ENCODE data around the gene STK24.

The STK24 gene

DNA sequence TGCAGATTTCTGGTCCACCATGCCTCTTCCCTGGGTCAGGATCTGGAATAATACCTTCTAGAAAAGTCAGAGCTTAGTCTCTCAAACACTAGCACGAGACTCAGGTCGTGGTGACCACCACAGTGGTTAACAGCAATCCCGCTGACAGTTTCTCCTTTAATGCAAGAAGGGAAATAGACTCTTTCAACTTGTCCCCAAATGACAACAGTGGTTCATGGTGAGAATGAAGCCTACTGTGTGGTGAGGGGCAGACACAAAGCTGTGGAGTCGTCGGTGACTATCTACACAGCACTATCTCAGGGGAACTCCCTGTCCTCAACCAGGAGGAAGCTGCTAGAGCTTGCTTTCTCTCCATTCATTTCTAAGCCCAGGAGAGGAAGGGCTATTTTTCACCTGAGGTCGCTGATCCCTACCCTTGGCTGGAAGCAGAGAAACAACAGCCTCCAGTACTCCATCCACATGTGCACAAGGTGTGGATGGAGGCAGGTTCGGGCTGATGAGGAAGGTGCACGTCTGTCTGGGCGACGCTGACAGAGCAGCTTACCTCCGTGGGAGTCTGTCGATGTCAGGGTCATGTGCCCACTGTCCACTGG is 72.4 kb downstream of the STK24 start:
- TF ChIP-seq RAD21 (IDR thresholded peaks at IDR 0.05; ENCODE audit: low read depth) (no peak), TCF12 (IDR thresholded peaks at IDR 0.05; ENCODE audit: low read depth) (no peak), CEBPB (IDR thresholded peaks at IDR 0.05) (no peak), YY1 (IDR thresholded peaks at IDR 0.05; ENCODE audit: low read depth) (no peak), TAF1 (IDR thresholded peaks at IDR 0.05; ENCODE audit: low read depth) (no peak), CREB1 (IDR thresholded peaks at IDR 0.05; ENCODE audit: low read depth) (no peak)
- TF ChIP-seq, protein P1, sequence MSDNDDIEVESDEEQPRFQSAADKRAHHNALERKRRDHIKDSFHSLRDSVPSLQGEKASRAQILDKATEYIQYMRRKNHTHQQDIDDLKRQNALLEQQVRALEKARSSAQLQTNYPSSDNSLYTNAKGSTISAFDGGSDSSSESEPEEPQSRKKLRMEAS (IDR thresholded peaks at IDR 0.05): no peak
- TF ChIP-seq, protein P2, sequence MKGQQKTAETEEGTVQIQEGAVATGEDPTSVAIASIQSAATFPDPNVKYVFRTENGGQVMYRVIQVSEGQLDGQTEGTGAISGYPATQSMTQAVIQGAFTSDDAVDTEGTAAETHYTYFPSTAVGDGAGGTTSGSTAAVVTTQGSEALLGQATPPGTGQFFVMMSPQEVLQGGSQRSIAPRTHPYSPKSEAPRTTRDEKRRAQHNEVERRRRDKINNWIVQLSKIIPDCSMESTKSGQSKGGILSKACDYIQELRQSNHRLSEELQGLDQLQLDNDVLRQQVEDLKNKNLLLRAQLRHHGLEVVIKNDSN (IDR thresholded peaks at IDR 0.05): no peak

DNA sequence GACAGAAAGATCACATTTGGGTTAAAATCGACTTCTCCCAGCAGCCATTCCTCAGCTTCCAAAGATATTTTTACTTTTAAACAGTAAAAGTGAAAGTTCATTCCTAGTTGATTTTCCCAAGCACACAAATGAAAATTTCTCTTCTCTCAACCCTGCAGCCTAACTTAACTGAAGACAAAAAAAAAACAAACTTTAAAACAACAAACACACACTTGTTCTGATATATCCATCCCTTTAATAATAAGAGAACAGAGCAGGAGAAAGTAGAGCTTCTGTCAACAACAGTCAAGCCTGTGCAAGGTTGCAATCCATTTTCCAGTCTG is 72.9 kb downstream of the STK24 start:
- TF ChIP-seq NFIC (IDR thresholded peaks at IDR 0.05) (no peak), RAD21 (IDR thresholded peaks at IDR 0.05; ENCODE audit: low read depth) (no peak), FOXM1 (IDR thresholded peaks at IDR 0.05; ENCODE audit: borderline replicate concordance, low read depth) (no peak), EP300 (IDR thresholded peaks at IDR 0.05; ENCODE audit: borderline replicate concordance) (no peak), CEBPB (IDR thresholded peaks at IDR 0.05) (no peak)
- TF ChIP-seq, protein P1 (IDR thresholded peaks at IDR 0.05): no peak

DNA sequence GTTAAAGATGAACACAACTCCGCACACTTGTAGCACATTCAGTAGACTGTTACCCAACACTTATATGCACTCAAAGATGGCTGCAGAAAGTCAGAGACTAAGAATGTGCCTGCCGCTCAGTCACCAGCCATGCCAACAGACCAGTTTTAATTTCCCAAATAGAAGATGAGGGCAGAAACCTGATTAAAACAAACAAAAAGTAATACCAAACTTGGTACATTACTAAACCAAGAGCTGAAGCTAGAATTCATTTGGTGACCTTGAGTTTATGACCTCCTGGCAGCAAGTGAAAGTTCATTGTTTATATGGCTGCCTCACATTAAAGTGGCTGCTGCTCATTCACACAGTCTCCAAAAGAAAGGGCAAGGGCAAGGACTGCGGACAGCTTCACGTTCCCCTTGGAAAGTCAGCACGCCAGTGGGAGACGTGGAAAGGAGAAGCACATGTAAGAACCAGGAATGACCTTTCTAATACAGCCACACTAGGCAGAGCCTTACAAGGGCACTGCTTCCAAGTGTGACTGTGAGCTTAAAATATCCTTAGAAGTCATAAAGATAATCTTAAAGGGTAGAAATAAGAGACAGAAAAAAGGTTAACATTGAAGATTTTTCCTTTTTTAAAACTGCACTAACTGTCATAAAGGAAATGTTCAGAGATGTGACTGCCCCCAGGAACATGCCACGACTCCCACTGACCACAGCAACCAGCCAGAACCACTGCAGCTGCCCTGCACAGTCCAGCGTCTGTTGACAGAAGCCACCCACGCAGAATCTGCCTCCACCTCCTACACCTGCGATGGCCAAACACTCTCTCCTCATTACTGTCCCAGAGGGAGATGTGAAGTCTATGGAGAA is 73.5 kb downstream of the STK24 start:
- no peak for TF ChIP-seq YY1 (IDR thresholded peaks at IDR 0.05; ENCODE audit: low read depth)
- no peak for TF ChIP-seq TAF1 (IDR thresholded peaks at IDR 0.05; ENCODE audit: low read depth)
- TF ChIP-seq EGR1 (IDR thresholded peaks at IDR 0.05): peak; percentile 72

DNA sequence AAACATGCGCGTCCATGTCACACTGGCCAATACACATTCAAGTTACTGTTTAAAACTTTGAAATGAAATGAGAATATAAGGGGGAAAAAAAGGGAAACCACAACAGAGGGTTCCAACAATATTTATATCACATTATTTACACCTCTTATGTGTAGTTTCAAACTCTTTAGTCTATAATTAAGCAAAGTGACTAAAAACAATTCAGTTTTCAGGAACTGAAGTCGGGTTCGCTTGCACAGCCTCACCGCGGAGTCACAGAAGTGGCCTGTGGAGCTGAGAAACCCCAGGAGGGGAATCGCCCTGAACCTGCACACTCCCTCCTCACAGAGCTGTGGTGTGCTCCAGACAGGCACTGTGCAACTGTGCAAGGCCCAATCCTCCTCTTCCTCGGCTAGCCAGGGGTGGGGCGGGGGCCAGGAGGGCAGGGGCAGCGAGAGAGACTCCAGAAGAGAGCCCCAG is 75.9 kb downstream of the STK24 start:
- TF ChIP-seq FOXM1 (IDR thresholded peaks at IDR 0.05; ENCODE audit: borderline replicate concordance, low read depth): no peak
- TF ChIP-seq CREB1 (IDR thresholded peaks at IDR 0.05; ENCODE audit: low read depth): no peak
- TF ChIP-seq RAD21 (IDR thresholded peaks at IDR 0.05; ENCODE audit: low read depth): no peak
- TF ChIP-seq TCF12 (IDR thresholded peaks at IDR 0.05; ENCODE audit: low read depth): no peak
- no peak for TF ChIP-seq CEBPB (IDR thresholded peaks at IDR 0.05)
- TF ChIP-seq NFIC (IDR thresholded peaks at IDR 0.05): no peak
- TF ChIP-seq TAF1 (IDR thresholded peaks at IDR 0.05; ENCODE audit: low read depth): no peak
- TF ChIP-seq, protein P2 (IDR thresholded peaks at IDR 0.05): no peak
- TF ChIP-seq TEAD4 (IDR thresholded peaks at IDR 0.05): no peak

DNA sequence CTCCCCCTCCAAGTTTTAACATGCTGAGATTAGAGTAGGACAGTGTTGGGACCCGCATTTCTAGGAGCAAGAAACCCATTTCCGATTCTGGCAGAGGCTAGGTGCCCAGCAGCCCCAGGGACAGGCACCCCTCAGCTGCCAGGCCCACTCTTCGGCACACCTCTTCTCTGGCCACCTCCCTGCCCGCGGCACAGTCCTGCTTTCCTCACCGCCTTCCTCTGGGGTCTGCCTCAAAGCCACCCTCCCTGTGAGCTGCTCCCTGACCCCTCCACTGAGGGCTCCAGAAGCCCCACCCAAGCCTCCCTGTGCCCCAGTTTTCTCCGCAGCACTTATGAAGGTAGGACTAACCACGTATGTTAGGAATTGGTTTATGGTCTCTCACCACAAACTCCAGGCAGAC is 79.9 kb downstream of the STK24 start:
- TF ChIP-seq, protein P1 (IDR thresholded peaks at IDR 0.05): no peak
- TF ChIP-seq EP300 (IDR thresholded peaks at IDR 0.05; ENCODE audit: borderline replicate concordance) (no peak), RAD21 (IDR thresholded peaks at IDR 0.05; ENCODE audit: low read depth) (no peak), YY1 (IDR thresholded peaks at IDR 0.05; ENCODE audit: low read depth) (no peak), CREB1 (IDR thresholded peaks at IDR 0.05; ENCODE audit: low read depth) (no peak), ZBTB7A (IDR thresholded peaks at IDR 0.05; ENCODE audit: low read depth) (no peak), EGR1 (IDR thresholded peaks at IDR 0.05) (no peak), TEAD4 (IDR thresholded peaks at IDR 0.05) (no peak), TAF1 (IDR thresholded peaks at IDR 0.05; ENCODE audit: low read depth) (no peak), CEBPB (IDR thresholded peaks at IDR 0.05) (no peak), TCF12 (IDR thresholded peaks at IDR 0.05; ENCODE audit: low read depth) (no peak)
- TF ChIP-seq, protein P2 (IDR thresholded peaks at IDR 0.05): no peak
- TF ChIP-seq, protein P3, sequence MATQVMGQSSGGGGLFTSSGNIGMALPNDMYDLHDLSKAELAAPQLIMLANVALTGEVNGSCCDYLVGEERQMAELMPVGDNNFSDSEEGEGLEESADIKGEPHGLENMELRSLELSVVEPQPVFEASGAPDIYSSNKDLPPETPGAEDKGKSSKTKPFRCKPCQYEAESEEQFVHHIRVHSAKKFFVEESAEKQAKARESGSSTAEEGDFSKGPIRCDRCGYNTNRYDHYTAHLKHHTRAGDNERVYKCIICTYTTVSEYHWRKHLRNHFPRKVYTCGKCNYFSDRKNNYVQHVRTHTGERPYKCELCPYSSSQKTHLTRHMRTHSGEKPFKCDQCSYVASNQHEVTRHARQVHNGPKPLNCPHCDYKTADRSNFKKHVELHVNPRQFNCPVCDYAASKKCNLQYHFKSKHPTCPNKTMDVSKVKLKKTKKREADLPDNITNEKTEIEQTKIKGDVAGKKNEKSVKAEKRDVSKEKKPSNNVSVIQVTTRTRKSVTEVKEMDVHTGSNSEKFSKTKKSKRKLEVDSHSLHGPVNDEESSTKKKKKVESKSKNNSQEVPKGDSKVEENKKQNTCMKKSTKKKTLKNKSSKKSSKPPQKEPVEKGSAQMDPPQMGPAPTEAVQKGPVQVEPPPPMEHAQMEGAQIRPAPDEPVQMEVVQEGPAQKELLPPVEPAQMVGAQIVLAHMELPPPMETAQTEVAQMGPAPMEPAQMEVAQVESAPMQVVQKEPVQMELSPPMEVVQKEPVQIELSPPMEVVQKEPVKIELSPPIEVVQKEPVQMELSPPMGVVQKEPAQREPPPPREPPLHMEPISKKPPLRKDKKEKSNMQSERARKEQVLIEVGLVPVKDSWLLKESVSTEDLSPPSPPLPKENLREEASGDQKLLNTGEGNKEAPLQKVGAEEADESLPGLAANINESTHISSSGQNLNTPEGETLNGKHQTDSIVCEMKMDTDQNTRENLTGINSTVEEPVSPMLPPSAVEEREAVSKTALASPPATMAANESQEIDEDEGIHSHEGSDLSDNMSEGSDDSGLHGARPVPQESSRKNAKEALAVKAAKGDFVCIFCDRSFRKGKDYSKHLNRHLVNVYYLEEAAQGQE (IDR thresholded peaks at IDR 0.05; ENCODE audit: low read depth): no peak

DNA sequence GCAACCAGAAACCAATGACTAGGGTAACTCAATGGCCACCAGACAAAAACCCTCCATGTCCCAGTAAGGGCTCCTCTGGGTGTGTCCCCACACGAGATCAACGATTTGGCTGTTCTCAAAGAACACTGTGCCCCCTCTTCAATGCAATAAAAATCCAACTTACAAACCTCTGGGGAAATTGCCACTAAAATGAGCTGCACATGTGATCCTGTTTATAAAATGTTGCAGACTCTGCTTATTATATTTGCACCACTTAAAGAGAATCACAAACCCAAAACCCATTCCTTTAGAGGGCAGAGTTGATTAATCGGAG is 80.5 kb downstream of the STK24 start:
- TF ChIP-seq CEBPB (IDR thresholded peaks at IDR 0.05) (no peak), CREB1 (IDR thresholded peaks at IDR 0.05; ENCODE audit: low read depth) (no peak), RAD21 (IDR thresholded peaks at IDR 0.05; ENCODE audit: low read depth) (no peak), FOXM1 (IDR thresholded peaks at IDR 0.05; ENCODE audit: borderline replicate concordance, low read depth) (no peak), NFIC (IDR thresholded peaks at IDR 0.05) (no peak), EGR1 (IDR thresholded peaks at IDR 0.05) (no peak), ZBTB7A (IDR thresholded peaks at IDR 0.05; ENCODE audit: low read depth) (no peak), TEAD4 (IDR thresholded peaks at IDR 0.05) (no peak), EP300 (IDR thresholded peaks at IDR 0.05; ENCODE audit: borderline replicate concordance) (no peak), TCF12 (IDR thresholded peaks at IDR 0.05; ENCODE audit: low read depth) (no peak), TAF1 (IDR thresholded peaks at IDR 0.05; ENCODE audit: low read depth) (no peak), YY1 (IDR thresholded peaks at IDR 0.05; ENCODE audit: low read depth) (no peak)
- TF ChIP-seq, protein P2 (IDR thresholded peaks at IDR 0.05): no peak
- TF ChIP-seq, protein P1 (IDR thresholded peaks at IDR 0.05): no peak
- TF ChIP-seq, protein P3 (IDR thresholded peaks at IDR 0.05; ENCODE audit: low read depth): no peak
